DMS 273 (cell line): ENCODE data around the gene LSAMP.

ENCODE experiments used
- DNase-seq: peaks from one replicate; lab custom pipeline; 2025; ENCODE audit not compliant: unreplicated experiment; lab: John Stamatoyannopoulos, UW

LSAMP gene

GRCh38 chr3:116367761-116368395, 77.4 kb downstream of the LSAMP start:
- DNase-seq = no peak

GRCh38 chr3:116356056-116356455, 89.2 kb downstream of the LSAMP start:
- DNase-seq = no peak

GRCh38 chr3:116354382-116354781, 90.9 kb downstream of the LSAMP start:
- no peak for DNase-seq

GRCh38 chr3:116350119-116350733, 95.1 kb downstream of the LSAMP start:
- no peak for DNase-seq

- DNase-seq = no peak
Observed at GRCh38 chr3:116348216-116348615, 97.1 kb downstream of the LSAMP start.

- DNase-seq = no peak
Observed at GRCh38 chr3:116342499-116342898, 102.8 kb downstream of the LSAMP start.

- no peak for DNase-seq
Observed at GRCh38 chr3:116341899-116342298, 103.4 kb downstream of the LSAMP start.

GRCh38 chr3:116341381-116341780, 103.9 kb downstream of the LSAMP start:
- DNase-seq = no peak

GRCh38 chr3:116340680-116341216, 104.5 kb downstream of the LSAMP start:
- no peak for DNase-seq

- peak; percentile 22 for DNase-seq
Observed at GRCh38 chr3:116339441-116340028, 105.8 kb downstream of the LSAMP start.

- DNase-seq = no peak
Observed at GRCh38 chr3:116338713-116339112, 106.6 kb downstream of the LSAMP start.

GRCh38 chr3:116337229-116337628, 108.1 kb downstream of the LSAMP start:
- DNase-seq = peak; percentile 21

GRCh38 chr3:116331380-116331779, 113.9 kb downstream of the LSAMP start:
- no peak for DNase-seq

- DNase-seq = no peak
Observed at GRCh38 chr3:116322750-116323375, 122.4 kb downstream of the LSAMP start.

GRCh38 chr3:116318370-116318769, 126.9 kb downstream of the LSAMP start:
- DNase-seq = no peak

GRCh38 chr3:116316771-116317170, 128.5 kb downstream of the LSAMP start:
- DNase-seq = no peak

- no peak for DNase-seq
Observed at GRCh38 chr3:116314476-116314875, 130.8 kb downstream of the LSAMP start.

GRCh38 chr3:116306720-116307119, 138.6 kb downstream of the LSAMP start:
- DNase-seq = peak; percentile 41

GRCh38 chr3:116306149-116306548, 139.1 kb downstream of the LSAMP start:
- DNase-seq = no peak

GRCh38 chr3:116302087-116302747, 143.1 kb downstream of the LSAMP start:
- DNase-seq = no peak

- no peak for DNase-seq
Observed at GRCh38 chr3:116301422-116301821, 143.9 kb downstream of the LSAMP start.
